SU-DHL-6 (cell line): ENCODE data around the gene PTCD1.

Source experiments
- EZH2phosphoT487 ChIP-seq: fragments of 200-600 bp; sonication (generic), shearing (Covaris generic); conservative IDR thresholded peaks from 2 replicates; pipeline ENCODE4 v1.6.1; 2018; ENCODE audit warnings: mild to moderate bottlenecking, antibody characterized with exemption, low read length, moderate library complexity, mixed read lengths
- TF ChIP-seq, protein P1 (sequence below): fragments of 200-600 bp; sonication (generic); IDR thresholded peaks from one replicate; pipeline ENCODE4 v1.5.1; 2017; ENCODE audit warnings: antibody characterized with exemption, mild to moderate bottlenecking, low read length, moderate library complexity; ENCODE audit not compliant: insufficient read depth, poor library complexity, severe bottlenecking

DNA sequence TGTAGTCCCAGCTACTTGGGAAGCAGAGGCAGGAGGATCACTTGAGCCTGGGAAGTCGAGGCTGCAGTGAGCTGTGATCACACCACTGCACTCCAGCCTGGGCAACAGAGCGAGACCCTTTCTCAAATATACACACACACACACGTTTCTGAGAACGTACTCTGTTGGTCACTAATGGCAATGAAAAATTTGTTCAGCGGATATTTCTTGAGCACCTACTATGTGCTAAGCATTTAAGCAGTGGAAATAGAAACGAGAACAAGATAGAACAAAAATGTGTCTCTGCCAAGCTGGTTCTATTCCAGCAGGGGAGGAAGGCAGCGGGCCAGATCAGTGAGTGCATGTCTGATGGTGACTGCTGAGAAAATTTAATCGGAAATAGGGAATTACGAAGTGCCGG lies 55.4 kb downstream of the PTCD1 start:
- TF ChIP-seq, protein P1, sequence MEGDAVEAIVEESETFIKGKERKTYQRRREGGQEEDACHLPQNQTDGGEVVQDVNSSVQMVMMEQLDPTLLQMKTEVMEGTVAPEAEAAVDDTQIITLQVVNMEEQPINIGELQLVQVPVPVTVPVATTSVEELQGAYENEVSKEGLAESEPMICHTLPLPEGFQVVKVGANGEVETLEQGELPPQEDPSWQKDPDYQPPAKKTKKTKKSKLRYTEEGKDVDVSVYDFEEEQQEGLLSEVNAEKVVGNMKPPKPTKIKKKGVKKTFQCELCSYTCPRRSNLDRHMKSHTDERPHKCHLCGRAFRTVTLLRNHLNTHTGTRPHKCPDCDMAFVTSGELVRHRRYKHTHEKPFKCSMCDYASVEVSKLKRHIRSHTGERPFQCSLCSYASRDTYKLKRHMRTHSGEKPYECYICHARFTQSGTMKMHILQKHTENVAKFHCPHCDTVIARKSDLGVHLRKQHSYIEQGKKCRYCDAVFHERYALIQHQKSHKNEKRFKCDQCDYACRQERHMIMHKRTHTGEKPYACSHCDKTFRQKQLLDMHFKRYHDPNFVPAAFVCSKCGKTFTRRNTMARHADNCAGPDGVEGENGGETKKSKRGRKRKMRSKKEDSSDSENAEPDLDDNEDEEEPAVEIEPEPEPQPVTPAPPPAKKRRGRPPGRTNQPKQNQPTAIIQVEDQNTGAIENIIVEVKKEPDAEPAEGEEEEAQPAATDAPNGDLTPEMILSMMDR = no peak
- TF ChIP-seq EZH2phosphoT487 = no peak
